WTC11 (cell line): ENCODE results near the gene LIN9. TPM values are rescaled to one million over a fixed set of nuclear protein-coding genes. Genes with fewer than 3 reads are reported as not detected.

ENCODE experiments used
- ATAC-seq: fragments of 200-7000 bp; cut with Tn5 transposase; 2 replicates; pipeline ENCODE4 v1.10.0; 2021; ENCODE audit warnings: mild to moderate bottlenecking, moderate library complexity
- CTCF ChIA-PET: fragments of 300-600 bp; sonication (Branson Sonifier 250); formaldehyde crosslinking; loops from one replicate; lab custom pipeline; 2021; ENCODE audit warnings: antibody characterized with exemption; lab: Charles Lee
- POLR2A ChIA-PET: fragments of 350-600 bp; sonication (Branson Sonifier 250); formaldehyde crosslinking; loops from one replicate; lab custom pipeline; 2021; ENCODE audit warnings: antibody characterized with exemption; lab: Charles Lee
- DNase-seq: peaks from one replicate; pipeline ENCODE4 v3.0.0; 2021; ENCODE audit warnings: low spot score
- H3K27ac Mint-ChIP-seq: 2 replicates; pipeline ENCODE4 v1.8.0; 2021; ENCODE audit warnings: mixed read lengths
- H3K27me3 Mint-ChIP-seq: 2 replicates; pipeline ENCODE4 v1.8.0; 2021; ENCODE audit warnings: low read depth, mild to moderate bottlenecking, moderate library complexity, mixed read lengths
- H3K36me3 Mint-ChIP-seq: 2 replicates; pipeline ENCODE4 v1.8.0; 2021; ENCODE audit warnings: mixed read lengths
- H3K4me1 Mint-ChIP-seq: 2 replicates; pipeline ENCODE4 v1.8.0; 2022; ENCODE audit warnings: mixed read lengths
- H3K4me3 Mint-ChIP-seq: 2 replicates; pipeline ENCODE4 v1.8.0; 2021; ENCODE audit warnings: mild to moderate bottlenecking, moderate library complexity, mixed read lengths
- H3K9me3 Mint-ChIP-seq: 2 replicates; pipeline ENCODE4 v1.8.0; 2021; ENCODE audit warnings: mixed read lengths
- CBFB ChIP-seq: sonication (generic); formaldehyde crosslinking; IDR thresholded peaks from 2 replicates; pipeline ENCODE4 v1.8.1; 2022; ENCODE audit warnings: mild to moderate bottlenecking, low read depth, missing genetic modification reagents
- GABPB1 ChIP-seq: sonication (generic); formaldehyde crosslinking; IDR thresholded peaks from 2 replicates; pipeline ENCODE4 v1.8.1; 2023; ENCODE audit warnings: mild to moderate bottlenecking, missing genetic modification reagents
- HMGXB4 ChIP-seq: sonication (generic); formaldehyde crosslinking; IDR thresholded peaks from 2 replicates; pipeline ENCODE4 v1.8.1; 2023; ENCODE audit warnings: mild to moderate bottlenecking, moderate library complexity, missing genetic modification reagents
- NFATC4 ChIP-seq: fragments of 250-450 bp; sonication (Bioruptor Pico); IDR thresholded peaks from 2 replicates; pipeline ENCODE4 v1.9.0; 2021; ENCODE audit warnings: mild to moderate bottlenecking
- NFYB ChIP-seq: sonication (generic); formaldehyde crosslinking; conservative IDR thresholded peaks from 2 replicates; pipeline ENCODE4 v1.8.0; 2022; ENCODE audit warnings: low read depth, missing genetic modification reagents
- NR3C1 ChIP-seq: sonication (generic); formaldehyde crosslinking; conservative IDR thresholded peaks from 2 replicates; pipeline ENCODE4 v1.8.1; 2023; ENCODE audit warnings: low read depth, mild to moderate bottlenecking, missing genetic modification reagents
- PRDM15 ChIP-seq: sonication (generic); formaldehyde crosslinking; IDR thresholded peaks from 2 replicates; pipeline ENCODE4 v1.8.0; 2022; ENCODE audit warnings: missing genetic modification reagents
- SMAD4 ChIP-seq: sonication (generic); formaldehyde crosslinking; IDR thresholded peaks from 2 replicates; pipeline ENCODE4 v1.8.0; 2022; ENCODE audit warnings: mild to moderate bottlenecking, missing genetic modification reagents
- SOX15 ChIP-seq: fragments of 250-450 bp; sonication (Bioruptor Pico); IDR thresholded peaks from 2 replicates; pipeline ENCODE4 v1.9.0; 2021; ENCODE audit warnings: mild to moderate bottlenecking
- STAT6 ChIP-seq: sonication (generic); formaldehyde crosslinking; conservative IDR thresholded peaks from 2 replicates; pipeline ENCODE4 v1.8.1; 2023; ENCODE audit warnings: mild to moderate bottlenecking, low read depth, missing genetic modification reagents, moderate library complexity
- TEAD4 ChIP-seq: sonication (generic); formaldehyde crosslinking; IDR thresholded peaks from 2 replicates; pipeline ENCODE4 v1.8.0; 2022; ENCODE audit warnings: mild to moderate bottlenecking, missing genetic modification reagents
- ZNF532 ChIP-seq: fragments of 250-450 bp; sonication (Bioruptor Pico); IDR thresholded peaks from 2 replicates; pipeline ENCODE4 v1.9.0; 2021; ENCODE audit warnings: mild to moderate bottlenecking, borderline replicate concordance
- total RNA-seq: library from RNA; stranded (reverse); gene quantifications from 3 replicates; pipeline ENCODE4 v1.2.3, GENCODE V29; 2021

Gene LIN9
- total RNA-seq, 1 experiment from 2014 or later, result 15.7 TPM

- DNase-seq (no peak), ATAC-seq (peak; percentile 37)
- Mint-ChIP-seq H3K4me1 (peaks cover 7% of the 10 kb centered on the region), H3K36me3 (no peaks in the 10 kb centered on the region), H3K9me3 (no peaks in the 10 kb centered on the region), H3K27ac (peak overlapping the region; percentile 75; the same call in 1 of the 2 replicates), H3K4me3 (peak overlapping the region; percentile 46), H3K27me3 (no peaks in the 10 kb centered on the region)
- TF ChIP-seq HMGXB4 (CRISPR knock-in tag), result no peak
- TF ChIP-seq SOX15, result no peak
- no peak for TF ChIP-seq PRDM15 (CRISPR knock-in tag)
- no peak for TF ChIP-seq TEAD4 (CRISPR knock-in tag)
- POLR2A ChIA-PET, result interaction anchor here (0.6 kb wide), 1 partner anchor 109 kb away, joined by 3 read pairs; the partner anchor contains the start of gene MIXL1
- CTCF ChIA-PET, result interaction anchor here (0.7 to 3.8 kb wide), 36 partner anchors 9 to 321 kb away, joined by 3 to 43 read pairs (median 4); partner anchors contain the start of gene LIN9
Measured at GRCh38 chr1:226332947-226333346, 24.0 kb upstream of the LIN9 start.

- CTCF ChIA-PET, result interaction anchor here (1.6 kb wide), 1 partner anchor 19 kb away, joined by 5 read pairs; no protein-coding TSS in a partner anchor
- ATAC-seq (no peak), DNase-seq (no peak)
- Mint-ChIP-seq H3K4me3 (no peak overlapping the region), H3K27me3 (no peaks in the 10 kb centered on the region), H3K4me1 (peaks cover 7% of the 10 kb centered on the region), H3K27ac (no peak overlapping the region), H3K9me3 (no peaks in the 10 kb centered on the region), H3K36me3 (no peaks in the 10 kb centered on the region)
- no peak for TF ChIP-seq STAT6
- TF ChIP-seq NFYB (CRISPR knock-in tag), result no peak
- no peak for TF ChIP-seq NFATC4 (CRISPR knock-in tag)
- TF ChIP-seq CBFB (CRISPR knock-in tag), result no peak
- no peak for TF ChIP-seq SMAD4 (CRISPR knock-in tag)
- no peak for TF ChIP-seq NR3C1 (CRISPR knock-in tag)
- TF ChIP-seq GABPB1, result no peak
- no peak for TF ChIP-seq ZNF532 (CRISPR knock-in tag)
- POLR2A ChIA-PET, result no interaction called here
Measured at GRCh38 chr1:226329237-226329636, 20.3 kb upstream of the LIN9 start.
